Progenitor cell of endocrine pancreas (in vitro differentiated cells): ENCODE measurements around the gene SGPL1. TPM values are rescaled to one million over a fixed set of nuclear protein-coding genes. Genes with fewer than 3 reads are reported as not detected.

Source experiments
- DNase-seq: peaks from one replicate; pipeline ENCODE4 v3.0.0; 2021; ENCODE audit warnings: low spot score; ENCODE audit not compliant: unreplicated experiment
- H3K27ac Mint-ChIP-seq: 2 replicates; pipeline ENCODE4 v1.8.0; 2021; ENCODE audit warnings: mild to moderate bottlenecking, moderate library complexity, mixed read lengths
- H3K27me3 Mint-ChIP-seq: 2 replicates; pipeline ENCODE4 v1.8.0; 2021; ENCODE audit warnings: mixed read lengths
- H3K36me3 Mint-ChIP-seq: 2 replicates; pipeline ENCODE4 v1.8.0; 2022; ENCODE audit warnings: mixed read lengths; ENCODE audit not compliant: insufficient read depth
- H3K4me1 Mint-ChIP-seq: 2 replicates; pipeline ENCODE4 v1.8.0; 2021; ENCODE audit warnings: low read depth, mixed read lengths
- H3K4me3 Mint-ChIP-seq: 2 replicates; pipeline ENCODE4 v1.8.0; 2021; ENCODE audit warnings: low read depth, mild to moderate bottlenecking, moderate library complexity, mixed read lengths
- H3K9me3 Mint-ChIP-seq: 2 replicates; pipeline ENCODE4 v1.8.0; 2021; ENCODE audit warnings: low read depth, mixed read lengths
- total RNA-seq: library from RNA; stranded (reverse); gene quantifications from 2 replicates; pipeline ENCODE4 v1.2.1, GENCODE V29; 2021
- TF ChIP-seq, protein P1 (sequence below): fragments of 200-600 bp; sonication (generic); IDR thresholded peaks from one replicate; pipeline ENCODE4 v1.5.0; 2021; ENCODE audit warnings: antibody characterized with exemption, mild to moderate bottlenecking; ENCODE audit not compliant: unreplicated experiment

The SGPL1 gene
- total RNA-seq, 1 donor from 2014 or later: 82.1 TPM

DNA sequence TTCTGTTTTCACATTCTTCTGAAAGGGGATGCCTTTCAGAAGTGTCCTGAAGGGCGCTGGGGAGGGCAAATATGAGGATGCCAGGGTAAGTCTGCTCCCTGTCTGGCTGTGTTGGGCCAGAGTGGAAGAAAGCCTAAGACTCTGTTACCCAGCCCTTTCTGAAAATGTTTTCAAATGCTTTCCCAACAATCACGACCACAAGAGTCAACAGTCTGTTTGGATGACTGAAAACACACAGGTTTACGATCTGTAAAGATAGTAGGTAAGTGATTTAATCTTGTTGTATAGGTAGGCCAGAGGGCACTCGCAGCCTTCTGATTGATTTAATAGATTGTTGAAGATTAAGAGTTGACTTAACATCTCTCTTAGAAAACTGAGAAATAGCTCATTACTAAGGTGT, 13.2 kb downstream of the SGPL1 start:
- TF ChIP-seq, protein P1, sequence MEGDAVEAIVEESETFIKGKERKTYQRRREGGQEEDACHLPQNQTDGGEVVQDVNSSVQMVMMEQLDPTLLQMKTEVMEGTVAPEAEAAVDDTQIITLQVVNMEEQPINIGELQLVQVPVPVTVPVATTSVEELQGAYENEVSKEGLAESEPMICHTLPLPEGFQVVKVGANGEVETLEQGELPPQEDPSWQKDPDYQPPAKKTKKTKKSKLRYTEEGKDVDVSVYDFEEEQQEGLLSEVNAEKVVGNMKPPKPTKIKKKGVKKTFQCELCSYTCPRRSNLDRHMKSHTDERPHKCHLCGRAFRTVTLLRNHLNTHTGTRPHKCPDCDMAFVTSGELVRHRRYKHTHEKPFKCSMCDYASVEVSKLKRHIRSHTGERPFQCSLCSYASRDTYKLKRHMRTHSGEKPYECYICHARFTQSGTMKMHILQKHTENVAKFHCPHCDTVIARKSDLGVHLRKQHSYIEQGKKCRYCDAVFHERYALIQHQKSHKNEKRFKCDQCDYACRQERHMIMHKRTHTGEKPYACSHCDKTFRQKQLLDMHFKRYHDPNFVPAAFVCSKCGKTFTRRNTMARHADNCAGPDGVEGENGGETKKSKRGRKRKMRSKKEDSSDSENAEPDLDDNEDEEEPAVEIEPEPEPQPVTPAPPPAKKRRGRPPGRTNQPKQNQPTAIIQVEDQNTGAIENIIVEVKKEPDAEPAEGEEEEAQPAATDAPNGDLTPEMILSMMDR: no peak
- Mint-ChIP-seq H3K27ac (peak overlapping the region; percentile 49), H3K27me3 (no peaks in the 10 kb centered on the region), H3K4me1 (peaks cover 29% of the 10 kb centered on the region), H3K4me3 (no peak overlapping the region), H3K9me3 (no peaks in the 10 kb centered on the region), H3K36me3 (peaks cover 21% of the 10 kb centered on the region)
- no peak for DNase-seq

DNA sequence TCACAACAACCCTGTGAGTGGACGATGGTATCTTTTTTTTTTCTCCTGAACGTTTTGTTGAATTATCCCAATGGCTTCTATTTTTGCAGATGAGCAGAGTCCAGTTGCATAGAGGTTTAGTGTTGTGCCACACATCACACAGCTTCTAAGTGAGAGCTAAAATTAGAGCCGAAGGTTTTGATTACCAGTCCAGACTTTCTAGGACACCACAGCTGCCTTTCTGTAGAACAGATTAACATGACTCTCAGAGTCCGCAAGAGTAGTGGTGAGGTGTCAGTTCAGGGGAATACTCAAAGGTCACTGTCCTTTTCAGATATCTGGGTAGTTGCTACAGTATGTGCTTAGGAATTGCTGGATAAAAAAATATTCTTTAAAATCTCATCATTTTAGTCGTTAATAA, 13.8 kb downstream of the SGPL1 start:
- no peaks in the 10 kb centered on the region for H3K27me3 Mint-ChIP-seq
- H3K4me3 Mint-ChIP-seq: peak overlapping the region; percentile 1
- no peak overlapping the region for H3K27ac Mint-ChIP-seq
- TF ChIP-seq, protein P1: no peak
- H3K4me1 Mint-ChIP-seq: peaks cover 27% of the 10 kb centered on the region
- no peak for DNase-seq
- H3K9me3 Mint-ChIP-seq: no peaks in the 10 kb centered on the region
- H3K36me3 Mint-ChIP-seq: peaks cover 21% of the 10 kb centered on the region

DNA sequence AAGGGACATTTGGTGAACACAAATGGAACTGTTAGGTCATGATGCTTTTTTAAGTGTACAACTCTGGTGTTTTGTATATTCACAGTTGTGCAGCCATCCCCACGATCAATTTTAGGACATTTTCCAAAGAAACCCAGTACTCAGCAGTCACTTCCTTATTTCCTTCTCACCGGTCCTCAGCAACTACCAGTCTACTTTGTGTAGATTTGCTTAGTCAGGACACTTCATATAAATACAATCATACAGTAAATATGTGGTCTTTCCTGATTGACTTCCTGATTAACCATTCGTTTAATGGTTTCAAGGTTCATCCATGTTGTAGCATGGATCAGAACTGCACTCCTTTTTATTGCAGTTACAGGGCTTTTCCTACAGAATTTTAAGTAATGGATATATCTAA, 14.4 kb downstream of the SGPL1 start:
- DNase-seq: no peak
- H3K4me3 Mint-ChIP-seq: no peak overlapping the region
- peaks cover 27% of the 10 kb centered on the region for H3K4me1 Mint-ChIP-seq
- H3K9me3 Mint-ChIP-seq: no peaks in the 10 kb centered on the region
- TF ChIP-seq, protein P1: no peak
- no peak overlapping the region for H3K27ac Mint-ChIP-seq
- H3K36me3 Mint-ChIP-seq: peaks cover 19% of the 10 kb centered on the region
- H3K27me3 Mint-ChIP-seq: no peaks in the 10 kb centered on the region

DNA sequence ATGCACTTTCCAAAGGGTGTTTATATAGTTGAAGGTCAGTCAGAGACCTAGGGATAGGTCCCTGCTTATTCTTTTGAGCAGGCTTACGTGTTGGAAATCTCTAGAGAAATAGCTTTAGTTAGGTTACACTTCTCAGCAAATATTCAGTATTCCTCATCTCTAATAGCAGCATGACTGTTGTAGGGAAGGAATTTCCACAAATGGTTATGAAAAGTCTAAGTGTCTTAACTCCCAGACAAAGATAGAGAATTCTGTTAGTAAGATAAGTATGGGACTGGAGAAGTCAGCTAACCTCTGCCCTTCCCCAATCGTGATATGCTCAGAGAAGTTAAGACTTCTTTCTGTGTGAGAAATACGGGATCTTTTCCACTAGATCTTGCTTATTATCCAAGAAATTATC, 16.5 kb downstream of the SGPL1 start:
- Mint-ChIP-seq H3K9me3 (peaks cover under 1% of the 10 kb centered on the region), H3K27me3 (no peaks in the 10 kb centered on the region), H3K27ac (no peak overlapping the region), H3K4me3 (no peak overlapping the region), H3K4me1 (peaks cover 25% of the 10 kb centered on the region), H3K36me3 (peaks cover 19% of the 10 kb centered on the region)
- DNase-seq: no peak
- TF ChIP-seq, protein P1: no peak

DNA sequence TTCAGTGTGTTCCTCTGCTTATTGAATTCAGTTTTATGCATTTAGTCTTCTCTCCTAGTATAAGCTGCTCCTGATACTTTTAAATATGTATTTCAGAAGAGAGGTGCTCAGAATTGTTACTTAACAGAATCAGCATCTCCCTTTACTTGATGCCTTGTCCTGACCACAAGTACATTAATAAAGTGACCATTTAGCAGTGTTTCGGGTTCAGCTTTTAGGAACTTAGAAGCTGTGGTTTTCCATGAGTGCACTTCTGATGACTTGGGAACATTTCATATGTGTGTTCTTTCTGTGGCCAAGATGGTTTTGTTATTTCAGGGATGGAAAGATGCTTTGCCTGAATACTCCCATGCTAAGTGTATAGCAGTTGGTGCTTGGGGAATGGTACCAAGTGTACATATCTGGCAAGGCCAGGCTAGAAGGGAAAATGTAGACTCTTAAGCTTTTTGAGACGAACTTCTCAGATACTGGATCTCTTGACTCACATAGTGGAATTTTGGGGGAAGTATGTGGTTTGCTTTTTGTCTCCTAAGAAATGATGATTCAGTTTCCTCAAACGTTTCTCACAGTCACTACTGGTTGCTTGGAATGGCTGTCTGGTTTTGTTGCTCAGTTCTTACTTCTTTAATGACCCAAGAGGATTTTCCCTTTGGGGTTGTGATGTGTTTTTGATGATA, 17.2 kb downstream of the SGPL1 start:
- H3K4me1 Mint-ChIP-seq: peaks cover 21% of the 10 kb centered on the region
- H3K36me3 Mint-ChIP-seq: peaks cover 26% of the 10 kb centered on the region
- no peaks in the 10 kb centered on the region for H3K27me3 Mint-ChIP-seq
- H3K9me3 Mint-ChIP-seq: peaks cover 3% of the 10 kb centered on the region
- no peak overlapping the region for H3K4me3 Mint-ChIP-seq
- DNase-seq: no peak
- TF ChIP-seq, protein P1: no peak
- H3K27ac Mint-ChIP-seq: no peak overlapping the region
